HG02759 (cell line): ENCODE measurements around the gene SERPINB2.
"Not testable (repeated sequence)": the region's sequence is repeated elsewhere in the genome, so short reads cannot be mapped to it uniquely, and the experiment has no call there.

Experiments used
- ATAC-seq: cut with Tn5 transposase; IDR thresholded peaks from one replicate; pipeline ENCODE4 v1.9.1; 2021; ENCODE audit warnings: mild to moderate bottlenecking, moderate library complexity; ENCODE audit not compliant: unreplicated experiment

The SERPINB2 gene

GRCh38 chr18:63930773-63931354, 43.4 kb downstream of the SERPINB2 start:
- ATAC-seq: no peak

GRCh38 chr18:63936156-63936931, 48.8 kb downstream of the SERPINB2 start:
- ATAC-seq: peak; percentile 96

DNA sequence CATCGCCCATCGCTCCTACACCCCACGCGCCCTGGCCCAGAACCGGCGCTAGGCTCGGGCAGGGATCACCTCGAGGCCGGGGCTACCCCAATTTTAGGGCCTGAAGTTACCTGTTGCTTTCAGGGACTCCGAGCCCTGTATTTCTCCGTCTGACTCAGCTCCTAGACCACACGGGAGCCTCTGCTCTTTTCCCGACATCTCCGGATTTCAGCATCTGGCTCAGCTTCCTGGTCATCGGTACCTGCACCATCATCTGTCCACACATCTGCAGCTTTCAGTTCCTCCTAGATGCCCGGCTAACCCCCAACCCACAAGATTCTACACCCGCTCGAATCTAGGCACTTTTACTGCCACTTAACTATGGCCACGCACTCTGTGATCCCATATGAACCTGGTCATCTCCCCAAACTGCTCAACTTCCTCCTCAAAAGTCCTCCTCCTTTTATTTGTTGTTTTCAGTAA, 49.5 kb downstream of the SERPINB2 start:
- ATAC-seq: peak; percentile 52

DNA sequence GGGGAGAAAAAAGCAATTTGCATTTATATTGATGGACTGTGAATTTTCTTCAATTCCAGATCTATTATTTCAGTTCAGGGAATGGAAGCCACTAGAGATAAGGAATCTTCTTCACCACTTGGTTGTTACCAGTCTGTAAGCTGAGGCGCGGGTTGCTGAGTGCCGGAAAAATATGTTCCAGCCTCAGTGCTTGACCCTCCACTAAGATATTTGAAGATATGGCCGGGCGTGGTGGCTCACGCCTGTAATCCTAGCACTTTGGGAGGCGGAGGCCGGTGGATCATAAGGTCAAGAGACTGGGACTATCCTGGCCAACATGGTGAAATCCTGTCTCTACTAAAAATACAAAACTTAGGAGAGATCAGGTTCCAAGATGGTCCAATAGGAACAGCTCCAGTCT, 52.5 kb downstream of the SERPINB2 start:
- ATAC-seq: no peak

DNA sequence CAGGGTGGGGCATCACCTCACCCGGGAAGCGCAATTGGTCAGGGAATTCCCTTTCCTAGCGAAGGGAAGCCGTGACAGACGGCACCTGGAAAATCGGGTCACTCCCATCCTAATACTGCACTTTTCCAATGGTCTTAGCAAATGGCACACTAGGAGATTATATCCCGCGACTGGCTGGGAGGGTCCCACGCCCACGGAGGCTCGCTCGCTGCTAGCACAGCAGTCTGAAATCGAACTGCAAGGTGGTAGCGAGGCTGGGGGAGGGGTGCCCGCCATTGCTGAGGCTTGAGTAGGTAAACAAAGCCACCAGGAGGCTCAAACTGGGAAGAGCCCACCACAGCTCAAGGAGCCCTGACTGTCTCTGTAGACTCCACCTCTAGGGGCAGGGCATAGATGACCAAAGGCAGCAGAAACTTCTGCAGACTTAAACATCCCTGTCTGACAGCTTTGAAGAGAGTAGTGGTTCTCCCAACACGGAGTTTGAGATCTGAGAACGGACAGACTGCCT, 53.1 kb downstream of the SERPINB2 start:
- ATAC-seq: not testable (repeated sequence)

GRCh38 chr18:63947051-63947790, 59.7 kb downstream of the SERPINB2 start:
- no peak for ATAC-seq

GRCh38 chr18:63949068-63949737, 61.7 kb downstream of the SERPINB2 start, which contains the start of gene HMSD:
HMSD (plus strand) TSS chr18:63949301; CDS start chr18:63953456, 4,155 bp downstream.
- ATAC-seq: peak; percentile 96

DNA sequence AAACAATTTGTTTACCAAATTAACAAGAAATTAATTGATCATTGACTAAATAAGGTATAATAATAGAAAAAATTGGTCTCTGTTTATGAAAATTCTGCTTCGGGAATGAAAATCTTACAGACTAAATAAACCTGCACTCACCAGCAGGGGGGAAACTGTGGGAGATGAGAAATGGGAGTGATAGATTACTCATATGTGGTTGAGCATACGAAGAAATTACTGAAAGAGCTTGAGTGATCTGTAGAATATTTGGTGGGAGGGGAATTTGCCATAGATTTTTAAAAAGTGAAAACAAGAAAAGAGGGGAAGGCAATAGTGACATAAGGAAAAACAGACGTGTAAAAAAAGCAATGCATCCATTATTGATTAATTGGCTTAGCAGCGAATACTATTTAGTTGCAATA, 63.8 kb downstream of the SERPINB2 start:
- ATAC-seq: peak; percentile 43
